Keratinocyte (primary cell): Measurements from ENCODE around the gene TSR3. TPM values are rescaled to one million over a fixed set of nuclear protein-coding genes. Genes with fewer than 3 reads are reported as not detected.
A peak's percentile ranks its signal among the peaks of the same experiment; 100 is the strongest.

ENCODE experiments used
- DNase-seq: peaks from one replicate; pipeline ENCODE4 v3.0.0-alpha.2; 2011; ENCODE audit warnings: low read depth, missing footprints, low spot score
- FAIRE-seq: peaks from 2 replicates; lab custom pipeline; 2011; peaks lifted over from hg19 to GRCh38; lab: Jason Lieb, UNC
- H2AFZ ChIP-seq: 2 replicates; pipeline ENCODE4 v1.6.0; 2012; ENCODE audit warnings: low read length, control low read depth, inconsistent platforms; ENCODE audit not compliant: control insufficient read depth
- H3K27ac ChIP-seq: 2 replicates; pipeline ENCODE4 v1.5.1; 2011; ENCODE audit warnings: low read length; ENCODE audit not compliant: control insufficient read depth, insufficient read depth
- H3K27me3 ChIP-seq: 3 replicates; pipeline ENCODE4 v1.6.0; 2011; ENCODE audit warnings: low read length; ENCODE audit not compliant: control insufficient read depth, insufficient read depth; ENCODE audit errors: extremely low read depth
- H3K36me3 ChIP-seq, 2 experiments: 2 replicates in 1 of 2; 3 replicates in 1 of 2; pipeline ENCODE4 v1.5.1; 2011; ENCODE audit warnings: low read length in 2 of 2, mild to moderate bottlenecking in 1 of 2; ENCODE audit not compliant: control insufficient read depth in 2 of 2, insufficient read depth in 2 of 2; ENCODE audit errors: extremely low read depth in 1 of 2
- H3K4me1 ChIP-seq: 3 replicates; pipeline ENCODE4 v1.5.1; 2011; ENCODE audit warnings: low read length; ENCODE audit not compliant: control insufficient read depth, insufficient read depth; ENCODE audit errors: extremely low read depth
- H3K4me2 ChIP-seq: 3 replicates; pipeline ENCODE4 v1.6.0; 2011; ENCODE audit warnings: low read depth, low read length; ENCODE audit not compliant: control insufficient read depth, insufficient read depth; ENCODE audit errors: extremely low read depth
- H3K4me3 ChIP-seq, 3 experiments: fragments of 200-600 bp in 1 of 3; sonication (generic) in 1 of 3; 2 replicates in 2 of 3; 3 replicates in 1 of 3; pipeline ENCODE4 v1.5.1; 2011 to 2016; ENCODE audit warnings: low read length in 3 of 3, mild to moderate bottlenecking in 3 of 3, control low read depth in 2 of 3, inconsistent platforms in 1 of 3, low read depth in 1 of 3, mixed read lengths in 1 of 3, mixed run types in 1 of 3, moderate library complexity in 1 of 3; ENCODE audit not compliant: control insufficient read depth in 2 of 3, insufficient read depth in 2 of 3; ENCODE audit errors: extremely low read depth in 1 of 3
- H3K79me2 ChIP-seq: 2 replicates; pipeline ENCODE4 v1.6.0; 2012; ENCODE audit warnings: low read length; ENCODE audit not compliant: control insufficient read depth, insufficient read depth
- H3K9ac ChIP-seq: 3 replicates; pipeline ENCODE4 v1.6.0; 2011; ENCODE audit warnings: low read length; ENCODE audit not compliant: control insufficient read depth, insufficient read depth; ENCODE audit errors: extremely low read depth
- H3K9me1 ChIP-seq: 3 replicates; pipeline ENCODE4 v1.6.0; 2011; ENCODE audit warnings: low read length; ENCODE audit not compliant: control insufficient read depth, insufficient read depth; ENCODE audit errors: extremely low read depth
- H3K9me3 ChIP-seq: 2 replicates; pipeline ENCODE4 v1.5.1; 2012; ENCODE audit warnings: low read depth, low read length; ENCODE audit not compliant: control insufficient read depth
- H4K20me1 ChIP-seq: 3 replicates; pipeline ENCODE4 v1.6.0; 2011; ENCODE audit warnings: low read length; ENCODE audit not compliant: control insufficient read depth, insufficient read depth; ENCODE audit errors: extremely low read depth
- CTCF ChIP-seq, 3 experiments: IDR thresholded peaks in 1 of 3; conservative IDR thresholded peaks in 1 of 3; optimal IDR thresholded peaks in 1 of 3; 2 replicates in 2 of 3; 3 replicates in 1 of 3; pipeline versions ENCODE3 to v1.5.1; 2011; ENCODE audit warnings: low read length in 3 of 3, mild to moderate bottlenecking in 3 of 3, moderate library complexity in 2 of 3, control low read depth in 1 of 3, inconsistent platforms in 1 of 3; ENCODE audit not compliant: insufficient read depth in 2 of 3; ENCODE audit errors: extremely low read depth in 1 of 3
- EZH2 ChIP-seq: IDR thresholded peaks from one replicate; pipeline ENCODE4 v1.6.1; 2012; ENCODE audit warnings: inconsistent platforms, mild to moderate bottlenecking, low read length, moderate library complexity
- dilution Hi-C: fragments of 300-500 bp; cut with MboI; formaldehyde crosslinking; loops from one replicate; pipeline ENCODE4 v1.7.0; 2020; ENCODE audit warnings: low sequenced_read_pairs; ENCODE audit not compliant: extremely low pct_ligation_motif_present
- polyA plus RNA-seq, 5 experiments: library from polyadenylated mRNA; depleted of rRNA in 3 of 5; stranded (reverse) in 3 of 5; stranded (forward) in 1 of 5; unstranded in 1 of 5; fragments of >200 nt; gene quantifications; 1 replicate in 1 of 5; 2 replicates in 3 of 5; 3 replicates in 1 of 5; pipeline versions ENCODE4 v1.2.1 to v1.2.3, GENCODE V29; 2011 to 2012; ENCODE audit warnings: missing spikeins in 2 of 5, low read depth in 1 of 5, low replicate concordance in 1 of 5

TSR3 gene
- polyA plus RNA-seq, 1 donor (not counting 4 experiments of a cell fraction or from before 2014, with no cell fraction given): 33.0 TPM

GRCh38 chr16:1341495-1342420 is 9.9 kb downstream of the TSR3 start:
- TF ChIP-seq CTCF (optimal IDR thresholded peaks at IDR 0.05 in 1 of 3, IDR thresholded peaks at IDR 0.05 in 1 of 3, conservative IDR thresholded peaks at IDR 0.05 in 1 of 3; ENCODE audit: extremely low read depth in 1 of 3, insufficient read depth in 2 of 3, low read length in 3 of 3) (no peak), EZH2 (no peak)
- Histone ChIP-seq H3K9ac (no peak overlapping the region), H3K9me1 (no peaks in the 10 kb centered on the region), H3K79me2 (no peaks in the 10 kb centered on the region), H3K36me3 (no peaks in the 10 kb centered on the region), H3K4me2 (peak overlapping the region; percentile 37), H3K4me1 (peaks cover 9% of the 10 kb centered on the region), H3K27me3 (peaks cover 29% of the 10 kb centered on the region), H2AFZ (no peak overlapping the region), H3K9me3 (no peaks in the 10 kb centered on the region), H4K20me1 (no peaks in the 10 kb centered on the region), H3K4me3 (no peak overlapping the region), H3K27ac (no peak overlapping the region)
- FAIRE-seq: no peak
- no peak for DNase-seq
- dilution Hi-C loops: no loop called here

- Histone ChIP-seq H4K20me1 (no peaks in the 10 kb centered on the region), H3K27ac (no peak overlapping the region), H3K4me2 (no peak overlapping the region), H3K9ac (no peak overlapping the region), H3K9me1 (no peaks in the 10 kb centered on the region), H3K4me1 (peaks cover 9% of the 10 kb centered on the region), H3K36me3 (no peaks in the 10 kb centered on the region), H3K4me3 (no peak overlapping the region), H2AFZ (no peak overlapping the region), H3K27me3 (peaks cover 38% of the 10 kb centered on the region), H3K9me3 (no peaks in the 10 kb centered on the region), H3K79me2 (no peaks in the 10 kb centered on the region)
- FAIRE-seq (no peak), DNase-seq (no peak)
- dilution Hi-C loops: no loop called here
- TF ChIP-seq EZH2 (no peak), CTCF (optimal IDR thresholded peaks at IDR 0.05 in 1 of 3, IDR thresholded peaks at IDR 0.05 in 1 of 3, conservative IDR thresholded peaks at IDR 0.05 in 1 of 3; ENCODE audit: extremely low read depth in 1 of 3, insufficient read depth in 2 of 3, low read length in 3 of 3) (no peak)
Observed at GRCh38 chr16:1340730-1341494, 10.8 kb downstream of the TSR3 start.
